Muscle layer of duodenum (tissue), 2 donors: Measurements from ENCODE around the gene TOP2A.

Experiments used
- H3K27ac ChIP-seq: one replicate; pipeline ENCODE4 v1.7.0; 2013; ENCODE audit warnings: mild to moderate bottlenecking, low read length
- H3K27me3 ChIP-seq: one replicate; pipeline ENCODE4 v1.7.0; 2013; ENCODE audit warnings: low read depth, mild to moderate bottlenecking, control low read depth, low read length
- H3K36me3 ChIP-seq, 2 donors: one replicate each; pipeline ENCODE4 v1.7.0; 2013; ENCODE audit warnings: low read length in 2 of 2, control low read depth in 1 of 2, mild to moderate bottlenecking in 1 of 2; ENCODE audit not compliant: insufficient read depth in 2 of 2, control insufficient read depth in 1 of 2
- H3K4me1 ChIP-seq, 2 donors: one replicate each; pipeline ENCODE4 v1.7.0; 2013; ENCODE audit warnings: low read length in 2 of 2, mild to moderate bottlenecking in 2 of 2, control low read depth in 1 of 2, moderate library complexity in 1 of 2; ENCODE audit not compliant: insufficient read depth in 2 of 2, control insufficient read depth in 1 of 2
- H3K4me3 ChIP-seq, 2 donors: one replicate each; pipeline ENCODE4 v1.7.0; 2013; ENCODE audit warnings: low read length in 2 of 2, low read depth in 1 of 2, mild to moderate bottlenecking in 1 of 2
- H3K9me3 ChIP-seq, 2 donors: one replicate each; pipeline ENCODE4 v1.7.0; 2013; ENCODE audit warnings: low read length in 2 of 2, control low read depth in 1 of 2, mild to moderate bottlenecking in 1 of 2; ENCODE audit not compliant: control insufficient read depth in 1 of 2
- donor health status: healthy.

TOP2A gene

GRCh38 chr17:40451420-40451819, 33.7 kb upstream of the TOP2A start:
- Histone ChIP-seq H3K36me3 (peaks cover 36 to 37% of the 10 kb centered on the region in 2 donors), H3K9me3 (no peaks in the 10 kb centered on the region), H3K27me3 (no peaks in the 10 kb centered on the region), H3K4me1 (peaks cover 32 to 89% of the 10 kb centered on the region in 2 donors), H3K27ac (peak overlapping the region; percentile 65), H3K4me3 (peak overlapping the region; percentile 31 to 46)

DNA sequence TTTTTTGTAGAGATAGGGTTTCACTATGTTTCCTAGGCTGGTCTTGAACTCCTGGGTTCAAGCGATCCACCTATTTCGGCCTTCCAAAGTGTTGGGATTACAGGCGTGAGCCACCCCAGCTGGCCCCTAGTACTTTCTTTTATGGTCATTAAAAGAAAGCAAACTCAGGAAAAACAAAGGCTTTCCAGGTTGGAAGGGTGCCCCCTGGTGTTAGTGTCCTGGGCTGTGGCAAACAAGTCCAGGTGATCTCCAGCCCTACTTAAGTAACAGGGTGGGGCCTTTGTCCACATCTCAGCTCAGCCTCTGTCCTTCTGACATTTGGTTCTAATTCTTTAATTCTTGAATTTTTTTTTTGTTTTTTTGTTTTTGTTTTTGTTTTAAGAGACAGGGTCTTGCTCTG, 32.5 kb upstream of the TOP2A start:
- Histone ChIP-seq H3K36me3 (peaks cover 28 to 30% of the 10 kb centered on the region in 2 donors), H3K9me3 (no peaks in the 10 kb centered on the region), H3K27ac (peak overlapping the region; percentile 65), H3K4me1 (peaks cover 31 to 82% of the 10 kb centered on the region in 2 donors), H3K4me3 (peak overlapping the region in 1 of 2 donors; percentile 7), H3K27me3 (no peaks in the 10 kb centered on the region)

GRCh38 chr17:40448639-40449261, 31.1 kb upstream of the TOP2A start:
- Histone ChIP-seq H3K4me1 (peaks cover 31 to 76% of the 10 kb centered on the region in 2 donors), H3K4me3 (peak overlapping the region; percentile 49 to 99), H3K9me3 (no peaks in the 10 kb centered on the region), H3K27me3 (no peaks in the 10 kb centered on the region), H3K27ac (peak overlapping the region; percentile 58), H3K36me3 (peaks cover 17 to 18% of the 10 kb centered on the region in 2 donors)

GRCh38 chr17:40448213-40448638, 30.5 kb upstream of the TOP2A start:
- H3K27me3 ChIP-seq: no peaks in the 10 kb centered on the region
- H3K9me3 ChIP-seq: no peaks in the 10 kb centered on the region
- peak overlapping the region; percentile 58 for H3K27ac ChIP-seq
- peaks cover 12 to 14% of the 10 kb centered on the region in 2 donors for H3K36me3 ChIP-seq
- peaks cover 31 to 71% of the 10 kb centered on the region in 2 donors for H3K4me1 ChIP-seq
- peak overlapping the region; percentile 49 to 99 for H3K4me3 ChIP-seq

- Histone ChIP-seq H3K9me3 (no peaks in the 10 kb centered on the region), H3K27me3 (no peaks in the 10 kb centered on the region), H3K4me3 (peak overlapping the region; percentile 49 to 99), H3K27ac (peak overlapping the region; percentile 58), H3K4me1 (peaks cover 31 to 69% of the 10 kb centered on the region in 2 donors), H3K36me3 (peaks cover 7 to 13% of the 10 kb centered on the region in 2 donors)
Observed at GRCh38 chr17:40447806-40448205, 30.1 kb upstream of the TOP2A start.

DNA sequence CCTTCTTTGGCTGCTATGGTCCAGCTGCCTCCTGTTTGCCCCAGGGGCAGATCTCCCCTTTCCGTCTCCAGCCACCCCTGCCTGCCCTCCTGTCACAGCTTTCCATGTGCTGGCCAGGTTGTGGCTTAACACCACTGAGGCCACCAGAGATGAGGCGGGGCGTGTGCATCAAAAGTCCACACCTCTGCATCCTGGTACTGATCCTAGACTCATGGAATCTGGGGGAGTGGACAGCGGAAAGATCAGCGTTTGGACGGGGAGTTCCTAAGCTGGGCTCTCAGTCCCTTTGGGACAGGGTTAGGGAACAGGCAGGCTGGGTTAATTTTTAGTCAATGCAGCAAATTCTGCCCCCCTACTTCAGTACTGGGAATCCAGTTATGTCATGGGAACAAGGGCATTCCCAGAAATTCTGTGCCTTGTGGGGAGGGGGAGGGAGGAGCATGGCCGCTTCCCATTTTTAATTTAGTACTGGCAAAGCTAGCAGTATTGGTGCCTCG, 29.5 kb upstream of the TOP2A start:
- peaks cover 27 to 69% of the 10 kb centered on the region in 2 donors for H3K4me1 ChIP-seq
- H3K27me3 ChIP-seq: no peaks in the 10 kb centered on the region
- peak overlapping the region; percentile 49 to 99 for H3K4me3 ChIP-seq
- peak overlapping the region; percentile 58 for H3K27ac ChIP-seq
- H3K9me3 ChIP-seq: no peaks in the 10 kb centered on the region
- peaks cover 3 to 11% of the 10 kb centered on the region in 2 donors for H3K36me3 ChIP-seq

DNA sequence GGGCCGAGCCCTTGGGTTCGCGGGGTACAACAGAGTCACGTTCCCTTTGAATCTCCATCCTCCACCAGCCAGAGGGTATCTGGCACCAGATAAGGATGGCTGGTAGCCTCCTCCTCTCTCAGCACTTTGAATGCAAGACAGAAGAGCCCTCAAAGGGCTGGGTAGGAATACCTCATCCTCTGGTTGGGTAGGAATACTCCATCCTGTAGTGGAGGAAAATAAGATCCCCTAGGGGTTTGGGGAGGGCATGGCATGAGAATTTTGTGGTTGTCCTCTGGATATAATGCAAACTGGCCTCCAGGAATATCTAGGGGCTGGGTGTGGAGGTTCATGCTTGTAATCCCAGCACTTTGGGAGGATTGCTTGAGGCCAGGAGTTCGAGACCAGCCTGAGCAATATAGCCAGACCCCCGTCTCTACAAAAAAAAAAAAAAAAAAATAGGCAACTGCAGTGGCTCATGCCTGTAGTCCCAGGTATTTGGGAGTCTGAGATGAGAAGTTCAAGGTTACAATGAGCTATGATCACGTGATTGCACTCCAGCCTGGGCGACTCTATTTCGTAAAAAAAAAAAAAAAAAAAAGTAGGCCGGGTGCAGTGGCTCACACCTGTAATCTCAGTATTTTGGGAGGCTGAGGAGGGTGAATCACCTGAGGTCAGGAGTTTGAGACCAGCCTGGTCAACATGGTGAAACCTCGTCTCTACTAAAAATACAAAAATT, 28.2 kb upstream of the TOP2A start:
- Histone ChIP-seq H3K27me3 (no peaks in the 10 kb centered on the region), H3K36me3 (peaks cover 0 to 8% of the 10 kb centered on the region in 2 donors), H3K27ac (peak overlapping the region; percentile 92), H3K9me3 (no peaks in the 10 kb centered on the region), H3K4me3 (peak overlapping the region; percentile 93 to 99), H3K4me1 (peaks cover 25 to 64% of the 10 kb centered on the region in 2 donors)

- Histone ChIP-seq H3K27me3 (no peaks in the 10 kb centered on the region), H3K4me1 (peaks cover 18 to 48% of the 10 kb centered on the region in 2 donors)
Observed at GRCh38 chr17:40443988-40444899, 26.5 kb upstream of the TOP2A start.

DNA sequence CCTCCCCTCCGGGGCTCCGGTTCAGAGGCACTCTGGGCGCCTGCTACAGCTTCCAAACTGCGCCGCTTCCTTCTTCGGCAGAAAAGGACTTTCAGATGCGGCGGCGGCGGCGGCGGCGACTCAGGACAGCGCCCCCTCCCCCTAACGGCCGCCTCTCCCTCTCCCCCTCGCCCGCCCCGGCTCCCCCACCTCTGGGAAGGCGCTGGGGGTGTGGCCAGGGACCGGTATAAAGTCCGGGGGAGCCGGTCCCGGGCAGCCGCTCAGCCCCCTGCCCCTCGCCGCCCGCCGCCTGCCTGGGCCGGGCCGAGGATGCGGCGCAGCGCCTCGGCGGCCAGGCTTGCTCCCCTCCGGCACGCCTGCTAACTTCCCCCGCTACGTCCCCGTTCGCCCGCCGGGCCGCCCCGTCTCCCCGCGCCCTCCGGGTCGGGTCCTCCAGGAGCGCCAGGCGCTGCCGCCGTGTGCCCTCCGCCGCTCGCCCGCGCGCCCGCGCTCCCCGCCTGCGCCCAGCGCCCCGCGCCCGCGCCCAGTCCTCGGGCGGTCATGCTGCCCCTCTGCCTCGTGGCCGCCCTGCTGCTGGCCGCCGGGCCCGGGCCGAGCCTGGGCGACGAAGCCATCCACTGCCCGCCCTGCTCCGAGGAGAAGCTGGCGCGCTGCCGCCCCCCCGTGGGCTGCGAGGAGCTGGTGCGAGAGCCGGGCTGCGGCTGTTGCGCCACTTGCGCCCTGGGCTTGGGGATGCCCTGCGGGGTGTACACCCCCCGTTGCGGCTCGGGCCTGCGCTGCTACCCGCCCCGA, 25.7 kb upstream of the TOP2A start, which contains the start of gene IGFBP4:
IGFBP4 (plus strand) TSS at position 255 of the 792 bp plus-strand sequence; CDS start at position 541, 286 bp downstream.
- Histone ChIP-seq H3K9me3 (no peaks in the 10 kb centered on the region), H3K27ac (peak within 1 kb of the TSS; percentile 92), H3K4me1 (peaks cover 10 to 40% of the 10 kb centered on the region in 2 donors), H3K27me3 (no peaks in the 10 kb centered on the region), H3K4me3 (peak within 1 kb of the TSS; percentile 93 to 99), H3K36me3 (peaks cover 0 to 4% of the 10 kb centered on the region in 2 donors)

More at GRCh38 chr17:40443988-40444899, 26.5 kb upstream of the TOP2A start:
- peak overlapping the region; percentile 92 for H3K27ac ChIP-seq
- peaks cover 0 to 8% of the 10 kb centered on the region in 2 donors for H3K36me3 ChIP-seq
- H3K9me3 ChIP-seq: no peaks in the 10 kb centered on the region
- peak overlapping the region; percentile 93 to 99 for H3K4me3 ChIP-seq
